ENCODE results near the gene KIAA1671. TPM values are rescaled to one million over a fixed set of nuclear protein-coding genes. Genes with fewer than 3 reads are reported as not detected.

KIAA1671 gene
- total RNA-seq, 4 donors from 2014 or later = 7.6 to 26.1 (median 16.7) TPM

DNA sequence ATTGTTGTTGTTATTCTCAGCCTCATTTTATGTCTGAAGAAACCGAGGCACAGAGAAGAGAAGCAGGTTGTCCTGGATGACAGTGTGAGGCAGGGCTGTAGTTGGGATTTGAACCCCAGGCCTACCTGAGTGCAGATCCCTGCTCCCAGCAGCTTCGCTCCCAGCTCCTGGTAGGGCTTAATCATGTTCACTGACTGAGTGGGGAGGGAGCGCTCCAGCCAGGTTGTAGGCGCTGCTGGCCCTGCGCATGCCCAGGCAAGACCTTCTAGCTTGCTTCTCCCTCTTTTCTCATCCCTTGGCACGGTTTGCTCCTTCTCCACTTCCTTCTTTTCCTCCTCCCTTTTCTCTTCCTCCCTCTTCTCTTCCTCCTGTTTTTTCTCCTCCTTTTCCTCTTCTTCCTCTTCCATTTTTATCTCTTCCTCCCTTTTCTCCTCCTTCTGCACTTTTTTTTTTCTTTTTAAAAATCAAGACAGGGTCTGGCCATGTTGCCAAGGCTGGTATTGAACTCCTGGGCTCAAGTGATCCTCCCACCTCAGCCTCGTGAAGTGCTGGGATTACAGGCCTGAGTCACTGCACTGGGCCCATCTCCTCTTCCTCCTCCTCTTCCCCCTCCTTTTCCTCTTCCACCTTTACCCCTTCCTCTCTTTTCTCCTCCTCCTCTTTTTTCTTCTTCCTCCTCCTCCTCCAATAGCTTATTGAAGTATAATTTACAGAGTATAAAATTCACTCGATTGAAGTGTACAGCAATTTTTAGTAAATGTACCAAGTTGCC, 109.3 kb downstream of the KIAA1671 start:
- no peak for DNase-seq
- Histone ChIP-seq H3K4me1 (no peaks in the 10 kb centered on the region), H3K27me3 (no peaks in the 10 kb centered on the region), H3K4me3 (no peak overlapping the region), H3K36me3 (no peaks in the 10 kb centered on the region), H3K27ac (no peak overlapping the region), H3K9me3 (no peaks in the 10 kb centered on the region)
- TF ChIP-seq POLR2A (IDR thresholded peaks at IDR 0.05) = no peak
- TF ChIP-seq, protein P1, sequence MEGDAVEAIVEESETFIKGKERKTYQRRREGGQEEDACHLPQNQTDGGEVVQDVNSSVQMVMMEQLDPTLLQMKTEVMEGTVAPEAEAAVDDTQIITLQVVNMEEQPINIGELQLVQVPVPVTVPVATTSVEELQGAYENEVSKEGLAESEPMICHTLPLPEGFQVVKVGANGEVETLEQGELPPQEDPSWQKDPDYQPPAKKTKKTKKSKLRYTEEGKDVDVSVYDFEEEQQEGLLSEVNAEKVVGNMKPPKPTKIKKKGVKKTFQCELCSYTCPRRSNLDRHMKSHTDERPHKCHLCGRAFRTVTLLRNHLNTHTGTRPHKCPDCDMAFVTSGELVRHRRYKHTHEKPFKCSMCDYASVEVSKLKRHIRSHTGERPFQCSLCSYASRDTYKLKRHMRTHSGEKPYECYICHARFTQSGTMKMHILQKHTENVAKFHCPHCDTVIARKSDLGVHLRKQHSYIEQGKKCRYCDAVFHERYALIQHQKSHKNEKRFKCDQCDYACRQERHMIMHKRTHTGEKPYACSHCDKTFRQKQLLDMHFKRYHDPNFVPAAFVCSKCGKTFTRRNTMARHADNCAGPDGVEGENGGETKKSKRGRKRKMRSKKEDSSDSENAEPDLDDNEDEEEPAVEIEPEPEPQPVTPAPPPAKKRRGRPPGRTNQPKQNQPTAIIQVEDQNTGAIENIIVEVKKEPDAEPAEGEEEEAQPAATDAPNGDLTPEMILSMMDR (IDR thresholded peaks at IDR 0.05) = no peak
- intact Hi-C loops (cut with DNase I; ENCODE audit: low total_unique reads) = no loop called here

DNA sequence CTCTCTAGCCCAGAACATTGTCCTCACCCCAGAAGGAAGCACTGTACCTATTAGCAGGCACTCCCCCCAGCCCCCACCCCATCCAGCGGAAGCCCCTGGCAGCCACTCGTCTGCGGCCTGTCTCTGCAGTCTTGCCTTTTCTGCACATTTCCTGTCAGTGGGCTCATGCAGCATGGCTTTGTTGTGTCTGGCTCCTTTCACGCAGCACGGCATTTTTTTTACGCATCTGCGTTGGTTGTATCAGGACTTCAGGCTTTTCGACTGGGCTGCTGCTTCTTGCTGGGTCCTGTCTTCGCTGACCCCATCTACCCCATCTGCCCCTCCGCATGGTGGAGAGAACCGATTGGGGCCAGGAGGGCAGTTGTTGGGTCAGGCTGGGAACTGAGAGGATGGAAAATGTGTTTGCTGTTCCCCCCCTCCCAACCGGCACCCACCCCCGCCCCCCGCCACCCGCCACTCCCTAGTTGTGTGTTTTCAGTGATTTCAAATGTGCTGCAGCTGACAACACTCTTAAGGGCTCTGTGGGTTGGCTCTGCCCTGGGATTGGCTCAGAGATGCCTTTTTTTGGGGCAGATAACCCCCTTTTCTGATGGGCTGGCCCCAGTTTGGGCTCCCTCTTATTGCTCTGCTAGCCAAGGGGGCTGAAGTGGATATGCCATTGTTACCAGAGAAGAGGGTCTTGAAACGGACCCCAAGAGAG, 110.0 kb downstream of the KIAA1671 start:
- Histone ChIP-seq H3K27ac (no peak overlapping the region), H3K36me3 (no peaks in the 10 kb centered on the region), H3K4me1 (no peaks in the 10 kb centered on the region), H3K9me3 (no peaks in the 10 kb centered on the region), H3K27me3 (no peaks in the 10 kb centered on the region), H3K4me3 (no peak overlapping the region)
- intact Hi-C loops (cut with DNase I; ENCODE audit: low total_unique reads) = no loop called here
- TF ChIP-seq, protein P1 (IDR thresholded peaks at IDR 0.05) = no peak
- TF ChIP-seq POLR2A (IDR thresholded peaks at IDR 0.05) = no peak
- no peak for DNase-seq

DNA sequence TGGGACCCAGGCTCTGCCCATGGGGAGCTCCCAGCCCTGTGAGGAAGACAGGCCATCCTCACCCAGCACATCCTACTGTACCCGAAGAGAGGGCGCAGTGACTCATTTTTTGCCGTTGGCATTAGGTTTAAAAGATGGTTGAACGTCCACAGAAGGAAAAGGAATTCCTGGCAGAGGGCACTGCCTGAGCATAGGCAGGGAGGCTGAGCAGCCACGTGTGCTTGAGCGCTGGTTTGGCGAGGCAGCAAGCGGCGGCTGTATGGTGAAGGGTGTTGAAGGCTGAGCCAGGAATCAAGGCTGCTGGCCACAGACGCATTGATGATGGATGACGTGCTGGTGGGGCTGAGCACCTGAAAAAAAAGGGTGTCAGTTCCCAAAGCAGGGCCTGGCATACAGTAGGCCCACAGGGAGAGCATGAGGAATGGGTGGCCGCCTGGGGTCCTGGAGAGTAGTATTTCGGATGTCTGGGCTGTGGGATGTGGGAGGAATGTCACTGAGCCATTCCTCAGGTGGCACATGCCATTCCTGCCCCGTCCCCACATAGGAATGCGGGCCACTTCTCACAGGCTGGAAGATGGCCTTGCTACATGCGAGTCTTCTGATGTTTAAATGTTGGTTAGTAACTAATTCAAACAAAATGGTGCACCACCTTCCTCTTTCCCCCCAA, 112.5 kb downstream of the KIAA1671 start:
- Histone ChIP-seq H3K27ac (no peak overlapping the region), H3K4me3 (no peak overlapping the region), H3K9me3 (no peaks in the 10 kb centered on the region), H3K27me3 (no peaks in the 10 kb centered on the region), H3K36me3 (no peaks in the 10 kb centered on the region), H3K4me1 (peaks cover 0 to 3% of the 10 kb centered on the region in 2 donors)
- no peak for DNase-seq
- TF ChIP-seq, protein P1 (IDR thresholded peaks at IDR 0.05) = no peak
- TF ChIP-seq POLR2A (IDR thresholded peaks at IDR 0.05) = no peak
- intact Hi-C loops (cut with DNase I; ENCODE audit: low total_unique reads) = no loop called here

DNA sequence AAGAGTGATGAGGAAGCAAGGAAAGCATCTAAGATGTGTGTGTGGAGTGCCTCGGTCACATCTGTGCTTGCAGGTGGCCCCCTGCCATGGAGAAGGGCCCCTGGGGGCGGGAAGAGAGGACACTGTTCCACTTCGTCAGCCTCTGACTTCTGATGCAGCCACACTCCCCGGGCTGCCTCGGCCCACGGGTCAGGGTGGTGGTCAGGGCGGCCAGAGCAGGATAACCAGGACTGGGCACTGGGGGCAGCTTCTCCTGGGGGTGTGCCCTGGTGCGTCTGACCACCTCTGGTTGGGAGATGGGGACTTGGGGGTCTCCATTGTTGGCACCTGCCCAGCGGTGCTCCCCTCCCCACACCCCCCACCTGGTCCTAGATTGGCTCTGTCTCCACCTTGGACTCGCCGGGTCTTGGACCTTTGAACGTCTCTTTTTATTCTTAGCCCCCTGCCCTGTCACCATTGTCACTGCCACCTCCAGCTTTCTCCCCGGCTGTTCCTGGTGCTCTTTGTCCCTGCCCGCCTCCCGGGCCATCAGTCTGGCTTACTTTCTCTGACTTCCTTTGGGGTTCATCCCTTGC, 114.4 kb downstream of the KIAA1671 start:
- no peaks in the 10 kb centered on the region for H3K27me3 ChIP-seq
- no peaks in the 10 kb centered on the region for H3K36me3 ChIP-seq
- no peak for DNase-seq
- intact Hi-C loops (cut with DNase I; ENCODE audit: low total_unique reads) = no loop called here
- no peak overlapping the region for H3K27ac ChIP-seq
- no peak overlapping the region for H3K4me3 ChIP-seq
- no peaks in the 10 kb centered on the region for H3K9me3 ChIP-seq
- TF ChIP-seq POLR2A (IDR thresholded peaks at IDR 0.05) = no peak
- TF ChIP-seq, protein P1 (IDR thresholded peaks at IDR 0.05) = no peak
- peaks cover 0 to 3% of the 10 kb centered on the region in 2 donors for H3K4me1 ChIP-seq
